ENCODE measurements around the gene CORIN.

GRCh38 chr4:47858006-47858405 lies 20.1 kb upstream of the CORIN start:
- TF ChIP-seq RARB (CRISPR knock-in tag; IDR thresholded peaks at IDR 0.05) (no peak), TOX (CRISPR knock-in tag; IDR thresholded peaks at IDR 0.05; ENCODE audit: borderline replicate concordance) (no peak)

Data from SK-N-SH treated with all-trans-retinoic acid at 6 μM for 48 hours (cell line).